GM12865 (cell line): ENCODE data around the gene RAB4A.
"Not testable (repeated sequence)": the region's sequence is repeated elsewhere in the genome, so short reads cannot be mapped to it uniquely, and the experiment has no call there.

Source experiments
- DNase-seq: peaks from one replicate; pipeline ENCODE4 v3.0.0; 2010; ENCODE audit warnings: low read depth
- H3K4me3 ChIP-seq: 2 replicates; pipeline ENCODE4 v1.5.1; 2011; ENCODE audit warnings: mild to moderate bottlenecking, low read depth, low read length, control low read depth
- TF ChIP-seq, protein P1 (sequence below): IDR thresholded peaks from 2 replicates; pipeline ENCODE4 v1.5.1; 2011; ENCODE audit warnings: low read length, control low read depth, low read depth, inconsistent platforms; ENCODE audit not compliant: insufficient read depth; ENCODE audit errors: missing control alignments

RAB4A gene

GRCh38 chr1:229323201-229323600 lies 52.3 kb downstream of the RAB4A start:
- TF ChIP-seq, protein P1, sequence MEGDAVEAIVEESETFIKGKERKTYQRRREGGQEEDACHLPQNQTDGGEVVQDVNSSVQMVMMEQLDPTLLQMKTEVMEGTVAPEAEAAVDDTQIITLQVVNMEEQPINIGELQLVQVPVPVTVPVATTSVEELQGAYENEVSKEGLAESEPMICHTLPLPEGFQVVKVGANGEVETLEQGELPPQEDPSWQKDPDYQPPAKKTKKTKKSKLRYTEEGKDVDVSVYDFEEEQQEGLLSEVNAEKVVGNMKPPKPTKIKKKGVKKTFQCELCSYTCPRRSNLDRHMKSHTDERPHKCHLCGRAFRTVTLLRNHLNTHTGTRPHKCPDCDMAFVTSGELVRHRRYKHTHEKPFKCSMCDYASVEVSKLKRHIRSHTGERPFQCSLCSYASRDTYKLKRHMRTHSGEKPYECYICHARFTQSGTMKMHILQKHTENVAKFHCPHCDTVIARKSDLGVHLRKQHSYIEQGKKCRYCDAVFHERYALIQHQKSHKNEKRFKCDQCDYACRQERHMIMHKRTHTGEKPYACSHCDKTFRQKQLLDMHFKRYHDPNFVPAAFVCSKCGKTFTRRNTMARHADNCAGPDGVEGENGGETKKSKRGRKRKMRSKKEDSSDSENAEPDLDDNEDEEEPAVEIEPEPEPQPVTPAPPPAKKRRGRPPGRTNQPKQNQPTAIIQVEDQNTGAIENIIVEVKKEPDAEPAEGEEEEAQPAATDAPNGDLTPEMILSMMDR: no peak
- no peak for DNase-seq
- no peak overlapping the region for H3K4me3 ChIP-seq

GRCh38 chr1:229323885-229324553 lies 53.1 kb downstream of the RAB4A start:
- no peak for DNase-seq

DNA sequence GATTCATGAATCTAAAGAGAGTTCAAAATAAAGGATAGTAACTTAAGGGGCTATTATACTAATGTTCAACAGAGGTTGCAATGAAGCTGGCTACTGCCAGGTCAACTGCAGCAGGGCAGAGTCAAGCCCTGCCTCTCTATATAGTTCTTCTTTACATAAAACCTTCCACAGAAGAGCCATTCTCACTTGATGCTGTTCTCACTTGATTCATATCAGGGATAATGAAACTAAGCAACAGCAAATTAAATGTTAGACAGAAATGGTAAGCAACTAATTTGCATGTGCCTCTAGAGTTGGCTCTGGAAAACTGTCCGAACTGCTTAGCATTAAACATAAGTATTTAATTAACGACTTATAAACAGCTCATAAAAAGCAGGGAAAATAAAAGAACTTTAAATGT lies 54.5 kb downstream of the RAB4A start:
- TF ChIP-seq, protein P1: no peak
- no peak for DNase-seq
- no peak overlapping the region for H3K4me3 ChIP-seq

More at GRCh38 chr1:229323885-229324553, 53.1 kb downstream of the RAB4A start:
- H3K4me3 ChIP-seq: no peak overlapping the region
- TF ChIP-seq, protein P1: no peak

GRCh38 chr1:229325853-229326487 lies 55.1 kb downstream of the RAB4A start:
- DNase-seq: no peak
- TF ChIP-seq, protein P1: no peak
- no peak overlapping the region for H3K4me3 ChIP-seq

DNA sequence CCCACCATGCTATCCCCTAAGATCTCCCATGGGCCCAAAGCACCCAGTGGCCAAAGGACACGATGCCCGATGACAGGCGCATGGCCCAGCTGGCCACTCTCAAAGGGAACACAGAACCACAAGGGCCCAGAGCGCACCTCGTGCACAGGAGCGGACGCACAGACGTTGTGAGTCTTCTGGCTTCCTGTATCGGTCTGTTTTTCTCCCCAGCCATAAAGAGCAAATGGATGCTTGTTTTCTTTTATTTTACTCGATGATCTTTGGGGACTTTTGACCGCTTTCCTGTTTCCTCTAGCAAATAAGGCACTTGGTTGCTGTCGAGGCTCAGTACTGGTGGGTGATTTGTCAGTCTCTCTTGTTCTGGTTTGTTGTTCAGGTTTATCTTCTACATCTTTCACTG lies 55.7 kb downstream of the RAB4A start:
- H3K4me3 ChIP-seq: no peak overlapping the region
- no peak for DNase-seq
- TF ChIP-seq, protein P1: no peak

DNA sequence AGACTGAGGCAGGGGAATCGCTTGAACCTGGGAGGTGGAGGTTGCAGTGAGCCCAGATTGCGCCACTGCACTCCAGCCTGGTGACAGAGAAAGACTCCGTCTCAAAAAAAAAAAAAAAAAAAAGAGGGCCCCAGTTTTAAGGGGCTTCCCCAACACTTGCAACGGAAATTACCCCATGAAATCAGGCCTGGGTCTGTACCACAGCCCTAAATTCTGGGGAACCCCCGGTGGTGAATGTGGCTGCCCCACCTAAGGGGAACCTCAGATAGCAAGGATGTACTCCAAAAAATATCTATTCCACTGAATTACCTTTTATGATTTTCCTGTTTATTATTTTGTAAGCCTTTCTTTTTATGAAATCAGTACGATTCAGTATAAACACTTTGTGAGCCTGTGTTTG lies 56.9 kb downstream of the RAB4A start:
- DNase-seq: peak; percentile 18
- not testable (repeated sequence) for H3K4me3 ChIP-seq

- no peak overlapping the region for H3K4me3 ChIP-seq
- TF ChIP-seq, protein P1: no peak
- DNase-seq: no peak
Measured at GRCh38 chr1:229328598-229329362, 57.9 kb downstream of the RAB4A start.
